K562 (cell line): ENCODE data around the gene PLCB3. TPM values are rescaled to one million over a fixed set of nuclear protein-coding genes. Genes with fewer than 3 reads are reported as not detected.
A peak's percentile ranks its signal among the peaks of the same experiment; 100 is the strongest.

Experiments
- ARID2 ChIP-seq: fragments of 450-650 bp; IDR thresholded peaks from 2 replicates; pipeline ENCODE4 v1.6.1; 2017; ENCODE audit warnings: antibody characterized with exemption, mild to moderate bottlenecking
- ATF2 ChIP-seq: sonication (generic); formaldehyde crosslinking; IDR thresholded peaks from 2 replicates; pipeline ENCODE4 v1.8.1; 2022; ENCODE audit warnings: missing genetic modification reagents
- CBFA2T2 ChIP-seq: fragments of 450-650 bp; conservative IDR thresholded peaks from 2 replicates; pipeline ENCODE4 v1.6.1; 2017; ENCODE audit warnings: mild to moderate bottlenecking
- CHD4 ChIP-seq: fragments of 200-600 bp; sonication (generic); IDR thresholded peaks from 3 replicates; pipeline ENCODE4 v1.6.1; 2012; ENCODE audit warnings: low read depth, mild to moderate bottlenecking, mixed read lengths, low read length, inconsistent platforms; ENCODE audit not compliant: insufficient read depth, insufficient replicate concordance, poor library complexity, severe bottlenecking
- E2F3 ChIP-seq: fragments of 250-450 bp; sonication (Bioruptor Pico); IDR thresholded peaks from 2 replicates; pipeline ENCODE4 v1.4.0; 2020; ENCODE audit warnings: mild to moderate bottlenecking
- EHMT2 ChIP-seq: fragments of 450-650 bp; IDR thresholded peaks from 2 replicates; pipeline ENCODE4 v1.6.1; 2018; ENCODE audit warnings: antibody characterized with exemption
- HBP1 ChIP-seq: fragments of 450-650 bp; formaldehyde crosslinking; IDR thresholded peaks from 2 replicates; pipeline ENCODE4 v1.4.0; 2022; ENCODE audit warnings: missing genetic modification characterization
- KLF13 ChIP-seq: fragments of 450-650 bp; IDR thresholded peaks from 2 replicates; pipeline ENCODE4 v1.6.1; 2016; ENCODE audit warnings: missing genetic modification characterization, low read depth, mild to moderate bottlenecking, missing compliant biosample characterization, moderate library complexity, borderline replicate concordance
- MAFK ChIP-seq: IDR thresholded peaks from 2 replicates; pipeline ENCODE4 v1.6.1; 2011; ENCODE audit warnings: low read length, improper control_type of control experiment
- MLLT1 ChIP-seq, 2 experiments: fragments of 450-650 bp; IDR thresholded peaks; 2 replicates each; pipeline ENCODE4 v1.6.1; 2016
- MLX ChIP-seq, 2 experiments: fragments of 450-650 bp in 1 of 2; sonication (generic) in 1 of 2; formaldehyde crosslinking; conservative IDR thresholded peaks; 2 replicates each; pipeline versions ENCODE4 v1.4.0 to v1.8.1; 2020 to 2022; ENCODE audit warnings: mild to moderate bottlenecking in 1 of 2, missing genetic modification reagents in 1 of 2
- NBN ChIP-seq: fragments of 450-650 bp; IDR thresholded peaks from 2 replicates; pipeline ENCODE4 v1.6.1; 2016; ENCODE audit warnings: low read depth, mild to moderate bottlenecking
- NR2C2 ChIP-seq, 2 experiments: fragments of 200-800 bp in 1 of 2; sonication (Bioruptor generic) in 1 of 2; sonication (generic) in 1 of 2; formaldehyde crosslinking in 1 of 2; IDR thresholded peaks; 2 replicates each; pipeline versions ENCODE4 v1.6.1 to v1.8.0; 2016 to 2022; ENCODE audit warnings: mild to moderate bottlenecking in 1 of 2, missing compliant biosample characterization in 1 of 2, missing genetic modification characterization in 1 of 2, missing genetic modification reagents in 1 of 2
- NUFIP1 ChIP-seq: fragments of 450-650 bp; IDR thresholded peaks from 2 replicates; pipeline ENCODE4 v1.6.1; 2018; ENCODE audit not compliant: partially characterized antibody
- PCBP1 ChIP-seq: fragments of 200-400 bp; formaldehyde crosslinking; IDR thresholded peaks from 2 replicates; pipeline ENCODE4 v1.6.1; 2018; ENCODE audit warnings: mild to moderate bottlenecking, low read depth, low read length; ENCODE audit not compliant: poor library complexity, severe bottlenecking
- TEAD4 ChIP-seq, 2 experiments: sonication (generic) in 1 of 2; formaldehyde crosslinking in 1 of 2; IDR thresholded peaks; 2 replicates each; pipeline versions ENCODE4 v1.6.1 to v1.8.0; 2012 to 2022; ENCODE audit warnings: borderline replicate concordance in 1 of 2, inconsistent platforms in 1 of 2, low read length in 1 of 2, mild to moderate bottlenecking in 1 of 2, missing genetic modification reagents in 1 of 2
- THAP12 ChIP-seq: fragments of 250-450 bp; sonication (Bioruptor Pico); IDR thresholded peaks from 2 replicates; pipeline ENCODE4 v1.9.0; 2021; ENCODE audit warnings: mild to moderate bottlenecking, inconsistent platforms
- TRIM24 ChIP-seq, 2 experiments: fragments of 450-650 bp; IDR thresholded peaks; 2 replicates each; pipeline ENCODE4 v1.6.1; 2016
- ZNF146 ChIP-seq: IDR thresholded peaks from one replicate; pipeline ENCODE4 v1.6.1; 2018; ENCODE audit warnings: missing compliant biosample characterization; ENCODE audit not compliant: unreplicated experiment
- ZSCAN32 ChIP-seq: fragments of 450-650 bp; formaldehyde crosslinking; IDR thresholded peaks from 2 replicates; pipeline ENCODE4 v1.4.0; 2020; ENCODE audit warnings: mild to moderate bottlenecking, moderate library complexity
- polyA plus RNA-seq, 8 experiments: library from polyadenylated mRNA; depleted of rRNA in 4 of 8; stranded (reverse) in 5 of 8; unstranded in 3 of 8; fragments of >200 nt; fragmentation: Nextera tagmentation in 2 of 8; fragmentation: Illumina TruSeq in 1 of 8; extraction: Ambion mirVana in 2 of 8; extraction: Trizol in 1 of 8; gene quantifications; 2 replicates each; pipeline versions ENCODE4 v1.2.1 to v1.2.3, GENCODE V29; 2011 to 2014; ENCODE audit warnings: inconsistent platforms in 1 of 8, missing spikeins in 1 of 8
- total RNA-seq, 7 experiments: library from RNA; depleted of rRNA in 6 of 7; stranded (reverse); fragments of >200 nt in 6 of 7; fragmentation: Illumina TruSeq in 2 of 7; extraction: Trizol in 2 of 7; gene quantifications; 2 replicates each; pipeline versions ENCODE4 v1.2.1 to v1.2.3, GENCODE V29; 2011 to 2021; ENCODE audit warnings: low replicate concordance in 1 of 7

PLCB3 gene
- total and polyA plus RNA-seq, 9 of the 15 experiments (the other 6 are each of a cell fraction or from before 2014, with no cell fraction given) = 0.31 to 44.8 (median 14.6) TPM

- TF ChIP-seq TEAD4 (IDR thresholded peaks at IDR 0.05; ENCODE audit: low read length) (no peak; the same call in 1 of the 2 replicates), TEAD4 (CRISPR knock-in tag; IDR thresholded peaks at IDR 0.05; ENCODE audit: borderline replicate concordance) (no peak), HBP1 (no peak), MLX (CRISPR knock-in tag; conservative IDR thresholded peaks at IDR 0.05) (no peak), NBN (peak; percentile 35; the same call in 1 of the 2 replicates), E2F3 (CRISPR knock-in tag) (no peak), ZSCAN32 (no peak), ARID2 (no peak), ATF2 (CRISPR knock-in tag) (no peak), EHMT2 (no peak), NR2C2 (CRISPR knock-in tag; IDR thresholded peaks at IDR 0.05) (no peak; the same call in 1 of the 2 replicates), NR2C2 (tag; IDR thresholded peaks at IDR 0.05) (peak; percentile 88), CHD4 (no peak), PCBP1 (no peak), ZNF146 (CRISPR knock-in tag) (no peak), TRIM24 (IDR thresholded peaks at IDR 0.05) (0 out of 4 replicates have a peak, but pooled peaks of 1 of the 2 experiments have one; percentile 7), MLLT1 (IDR thresholded peaks at IDR 0.05) (no peak; a peak in 1 of 4 replicates), MAFK (peak; percentile 71), NUFIP1 (no peak), CBFA2T2 (no peak), KLF13 (no peak), THAP12 (CRISPR knock-in tag) (no peak)
Measured at GRCh38 chr11:64317325-64317960, 66.1 kb downstream of the PLCB3 start, which contains the start of gene TRMT112 (continued).
